Endodermal cell (in vitro differentiated cells): ENCODE data around the gene AMIGO1. TPM values are rescaled to one million over a fixed set of nuclear protein-coding genes. Genes with fewer than 3 reads are reported as not detected.

Source experiments
- DNase-seq: peaks from one replicate; pipeline ENCODE4 v3.0.0-alpha.2; 2017
- H3K27ac ChIP-seq: 2 replicates; pipeline ENCODE4 v1.5.1; 2013; ENCODE audit warnings: mild to moderate bottlenecking, low read depth, low read length, moderate library complexity
- H3K27me3 ChIP-seq: 2 replicates; pipeline ENCODE4 v1.6.1; 2013; ENCODE audit warnings: mild to moderate bottlenecking, low read length, moderate library complexity; ENCODE audit not compliant: insufficient read depth, control insufficient read depth, poor library complexity, severe bottlenecking
- H3K36me3 ChIP-seq: 2 replicates; pipeline ENCODE4 v1.7.0; 2013; ENCODE audit warnings: mild to moderate bottlenecking, low read length, moderate library complexity; ENCODE audit not compliant: control insufficient read depth, insufficient read depth
- H3K4me1 ChIP-seq: one replicate; pipeline ENCODE4 v1.7.0; 2013; ENCODE audit warnings: low read length; ENCODE audit not compliant: control insufficient read depth, insufficient read depth
- H3K4me3 ChIP-seq: 2 replicates; pipeline ENCODE4 v1.5.1; 2013; ENCODE audit warnings: mild to moderate bottlenecking, low read length, moderate library complexity
- H3K9ac ChIP-seq: 2 replicates; pipeline ENCODE4 v1.6.1; 2013; ENCODE audit warnings: mild to moderate bottlenecking, low read length, moderate library complexity; ENCODE audit not compliant: poor library complexity, severe bottlenecking; ENCODE audit errors: extremely low read depth
- H3K9me3 ChIP-seq: 2 replicates; pipeline ENCODE4 v1.6.1; 2013; ENCODE audit warnings: mild to moderate bottlenecking, low read length, moderate library complexity; ENCODE audit not compliant: control insufficient read depth
- H3K27ac Mint-ChIP-seq: 2 replicates; pipeline ENCODE4 v1.8.0; 2020; ENCODE audit warnings: mixed read lengths
- H3K27me3 Mint-ChIP-seq: 2 replicates; pipeline ENCODE4 v1.8.0; 2021; ENCODE audit warnings: mild to moderate bottlenecking, mixed read lengths; ENCODE audit not compliant: insufficient read depth
- H3K36me3 Mint-ChIP-seq: 2 replicates; pipeline ENCODE4 v1.8.0; 2020; ENCODE audit warnings: low read depth, mixed read lengths
- H3K4me1 Mint-ChIP-seq: 2 replicates; pipeline ENCODE4 v1.8.0; 2020; ENCODE audit warnings: mixed read lengths
- H3K4me3 Mint-ChIP-seq: 2 replicates; pipeline ENCODE4 v1.8.0; 2020; ENCODE audit warnings: mild to moderate bottlenecking, moderate library complexity, mixed read lengths
- H3K9me3 Mint-ChIP-seq: 2 replicates; pipeline ENCODE4 v1.8.0; 2020; ENCODE audit warnings: mild to moderate bottlenecking, mixed read lengths
- WGBS, 2 experiments: methylation state at CpG; one replicate each; pipeline versions ENCODE4 v1.1.5 to v1.1.7; 2013; ENCODE audit warnings: missing lambda C conversion rate in 2 of 2, mixed read lengths in 1 of 2; ENCODE audit not compliant: insufficient coverage in 1 of 2, insufficient read length in 1 of 2; 5-methylcytosine and 5-hydroxymethylcytosine counted together
- total RNA-seq, 2 donors: library from RNA; stranded (reverse); fragmentation: NEBNext Ultra II Directional in 1 of 2; extraction: Animal tissue kit (Norgen Biotek cat#: 25700) in 1 of 2; gene quantifications; 2 replicates in 1 of 2; 3 replicates in 1 of 2; pipeline ENCODE4 v1.2.1, GENCODE V29; 2021
- TF ChIP-seq, protein P1 (sequence below): fragments of 200-600 bp; sonication (generic); conservative IDR thresholded peaks from 2 replicates; pipeline ENCODE4 v1.5.0; 2021; ENCODE audit warnings: antibody characterized with exemption, mild to moderate bottlenecking

The AMIGO1 gene
- total RNA-seq, 2 donors from 2014 or later, result 2.4 to 2.7 TPM

DNA sequence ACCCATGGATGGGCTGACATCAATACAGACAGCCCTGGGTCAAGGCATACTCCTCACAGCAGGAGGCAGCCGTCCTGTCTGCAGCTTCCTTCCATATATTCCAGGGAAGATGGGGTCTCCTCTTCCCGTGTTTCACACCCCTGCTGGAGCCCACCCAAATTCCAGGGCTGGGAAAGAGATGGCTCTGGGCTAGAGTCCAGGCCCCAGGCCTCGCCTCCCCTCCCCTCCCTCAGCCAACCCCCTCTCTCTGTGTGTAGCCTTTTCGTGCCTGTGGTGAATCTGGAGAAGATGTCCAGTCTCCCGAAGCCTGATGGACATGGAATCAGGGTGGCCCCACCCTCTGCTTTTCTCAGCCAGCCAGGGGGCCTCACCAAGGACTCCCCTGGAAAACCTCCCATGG, 22.3 kb downstream of the AMIGO1 start:
- H3K4me1 ChIP-seq, result peaks cover 6% of the 10 kb centered on the region
- H3K9me3 ChIP-seq, result no peaks in the 10 kb centered on the region
- H3K36me3 ChIP-seq, result peaks cover 13% of the 10 kb centered on the region
- no peaks in the 10 kb centered on the region for H3K9me3 Mint-ChIP-seq
- H3K4me3 Mint-ChIP-seq, result no peak overlapping the region
- peaks cover 3% of the 10 kb centered on the region for H3K27me3 ChIP-seq
- H3K9ac ChIP-seq, result no peak overlapping the region
- TF ChIP-seq, protein P1, sequence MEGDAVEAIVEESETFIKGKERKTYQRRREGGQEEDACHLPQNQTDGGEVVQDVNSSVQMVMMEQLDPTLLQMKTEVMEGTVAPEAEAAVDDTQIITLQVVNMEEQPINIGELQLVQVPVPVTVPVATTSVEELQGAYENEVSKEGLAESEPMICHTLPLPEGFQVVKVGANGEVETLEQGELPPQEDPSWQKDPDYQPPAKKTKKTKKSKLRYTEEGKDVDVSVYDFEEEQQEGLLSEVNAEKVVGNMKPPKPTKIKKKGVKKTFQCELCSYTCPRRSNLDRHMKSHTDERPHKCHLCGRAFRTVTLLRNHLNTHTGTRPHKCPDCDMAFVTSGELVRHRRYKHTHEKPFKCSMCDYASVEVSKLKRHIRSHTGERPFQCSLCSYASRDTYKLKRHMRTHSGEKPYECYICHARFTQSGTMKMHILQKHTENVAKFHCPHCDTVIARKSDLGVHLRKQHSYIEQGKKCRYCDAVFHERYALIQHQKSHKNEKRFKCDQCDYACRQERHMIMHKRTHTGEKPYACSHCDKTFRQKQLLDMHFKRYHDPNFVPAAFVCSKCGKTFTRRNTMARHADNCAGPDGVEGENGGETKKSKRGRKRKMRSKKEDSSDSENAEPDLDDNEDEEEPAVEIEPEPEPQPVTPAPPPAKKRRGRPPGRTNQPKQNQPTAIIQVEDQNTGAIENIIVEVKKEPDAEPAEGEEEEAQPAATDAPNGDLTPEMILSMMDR, result no peak
- no peak overlapping the region for H3K27ac ChIP-seq
- no peak overlapping the region for H3K4me3 ChIP-seq
- DNase-seq, result no peak
- H3K27ac Mint-ChIP-seq, result no peak overlapping the region
- 80% methylated on average over 1 to 5 of the region's 5 CpGs for WGBS, 2 experiments
- H3K27me3 Mint-ChIP-seq, result peaks cover 4% of the 10 kb centered on the region
- peaks cover 22% of the 10 kb centered on the region for H3K4me1 Mint-ChIP-seq
- H3K36me3 Mint-ChIP-seq, result peaks cover 4% of the 10 kb centered on the region

DNA sequence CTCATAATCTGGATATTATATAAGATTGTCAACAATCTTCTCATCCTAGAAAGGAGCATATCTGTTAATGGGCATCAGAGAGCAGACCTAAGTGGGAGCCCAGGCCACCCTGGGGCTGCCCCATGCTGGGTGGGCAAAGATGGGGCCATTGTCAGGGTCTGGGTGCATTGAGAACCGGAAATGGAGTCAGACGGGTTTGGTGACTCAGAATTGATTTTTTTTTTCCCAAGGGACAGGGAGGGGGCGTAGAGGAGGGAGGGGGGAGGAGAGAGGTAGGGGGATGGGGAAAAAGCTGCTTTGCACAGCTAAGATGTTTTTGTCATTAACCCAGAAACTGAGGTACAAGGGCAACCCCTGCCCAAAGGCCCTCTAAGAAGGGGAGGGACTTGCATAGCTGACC, 24.5 kb downstream of the AMIGO1 start:
- no peaks in the 10 kb centered on the region for H3K9me3 ChIP-seq
- Mint-ChIP-seq H3K9me3 (no peaks in the 10 kb centered on the region), H3K27me3 (peaks cover 7% of the 10 kb centered on the region), H3K36me3 (peaks cover 4% of the 10 kb centered on the region), H3K27ac (no peak overlapping the region), H3K4me1 (peaks cover 26% of the 10 kb centered on the region), H3K4me3 (peak overlapping the region; percentile 81)
- no peak overlapping the region for H3K9ac ChIP-seq
- no peak for DNase-seq
- peaks cover 13% of the 10 kb centered on the region for H3K27me3 ChIP-seq
- 28 to 40% methylated on average over 1 to 3 of the region's 3 CpGs for WGBS, 2 experiments
- no peaks in the 10 kb centered on the region for H3K36me3 ChIP-seq
- TF ChIP-seq, protein P1, result no peak
- H3K27ac ChIP-seq, result no peak overlapping the region
- peaks cover 6% of the 10 kb centered on the region for H3K4me1 ChIP-seq
- H3K4me3 ChIP-seq, result peak overlapping the region; percentile 82

DNA sequence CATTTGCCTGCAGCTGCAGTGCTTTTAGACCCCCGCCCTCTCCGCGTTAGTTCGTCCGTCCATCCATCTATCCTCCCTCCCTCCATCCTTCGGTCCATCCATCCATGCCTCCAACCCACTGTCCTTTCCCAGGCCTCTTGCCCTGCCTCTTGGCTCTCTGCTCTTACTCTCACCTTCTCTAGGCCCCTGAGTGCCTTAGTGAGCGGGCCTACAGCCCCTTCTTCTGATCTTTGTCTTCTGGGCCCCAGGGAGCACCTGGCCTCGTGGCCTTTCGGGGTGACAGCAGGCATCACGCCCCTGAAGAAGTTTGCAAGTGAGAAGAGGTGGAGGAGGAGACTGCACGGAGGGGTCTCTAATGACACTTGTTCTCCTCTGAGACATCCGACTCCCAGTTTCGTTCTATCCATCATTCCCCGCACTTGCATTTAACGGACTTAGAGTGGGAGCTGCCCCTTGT, 25.0 kb downstream of the AMIGO1 start:
- H3K9ac ChIP-seq, result peak overlapping the region; percentile 94
- Mint-ChIP-seq H3K4me1 (peaks cover 26% of the 10 kb centered on the region), H3K9me3 (no peaks in the 10 kb centered on the region), H3K36me3 (peaks cover 4% of the 10 kb centered on the region), H3K27me3 (peaks cover 8% of the 10 kb centered on the region), H3K4me3 (peak overlapping the region; percentile 81), H3K27ac (peak overlapping the region; percentile 91)
- H3K9me3 ChIP-seq, result no peaks in the 10 kb centered on the region
- 19% methylated on average over 7 to 15 of the region's 15 CpGs for WGBS, 2 experiments
- TF ChIP-seq, protein P1, result no peak
- H3K4me3 ChIP-seq, result peak overlapping the region; percentile 82
- H3K4me1 ChIP-seq, result peaks cover 6% of the 10 kb centered on the region
- no peak for DNase-seq
- no peaks in the 10 kb centered on the region for H3K36me3 ChIP-seq
- peaks cover 13% of the 10 kb centered on the region for H3K27me3 ChIP-seq
- no peak overlapping the region for H3K27ac ChIP-seq
